GM19238 (cell line): ENCODE results near the gene INTU.

ENCODE experiments used
- DNase-seq: peaks from one replicate; pipeline ENCODE4 v3.0.0; 2011; ENCODE audit warnings: low spot score; ENCODE audit not compliant: insufficient read length

INTU gene

DNA sequence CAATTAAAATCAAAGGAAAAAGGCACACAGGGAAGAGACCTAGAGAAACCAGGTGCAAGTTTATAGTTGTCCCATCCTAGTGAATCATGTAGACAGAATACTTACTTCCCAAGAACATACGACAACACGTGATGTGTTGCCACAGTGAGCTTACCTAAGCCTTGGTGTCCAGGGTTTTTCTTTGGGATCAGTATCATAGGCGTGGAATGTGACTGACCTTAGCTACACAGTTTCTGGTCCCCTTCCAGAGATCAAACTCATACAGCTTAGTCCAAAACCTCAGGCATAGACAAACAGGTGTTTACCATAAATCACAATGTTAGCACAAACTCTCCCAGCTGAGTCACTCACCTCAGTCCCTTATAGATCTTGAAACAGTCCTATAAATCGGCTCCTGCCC lies 115.1 kb downstream of the INTU start:
- DNase-seq: no peak

DNA sequence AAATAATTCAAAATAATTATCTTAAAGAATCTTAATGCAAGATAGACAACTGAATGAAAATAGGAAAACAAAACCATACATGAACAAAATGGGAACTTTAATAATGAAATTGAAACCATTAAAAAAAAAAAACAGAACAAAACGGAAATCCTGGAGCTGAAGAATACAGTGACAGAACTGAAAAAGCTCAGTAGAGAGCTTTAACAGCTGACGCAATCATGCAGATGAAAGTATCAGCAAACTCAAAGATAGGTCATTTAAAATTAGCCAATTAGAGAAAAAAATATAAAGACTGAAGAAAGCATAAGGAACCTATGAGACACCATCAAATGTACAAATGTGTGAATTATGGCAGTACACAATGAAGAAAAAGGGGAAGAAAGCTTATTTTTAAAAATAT lies 116.2 kb downstream of the INTU start:
- no peak for DNase-seq

DNA sequence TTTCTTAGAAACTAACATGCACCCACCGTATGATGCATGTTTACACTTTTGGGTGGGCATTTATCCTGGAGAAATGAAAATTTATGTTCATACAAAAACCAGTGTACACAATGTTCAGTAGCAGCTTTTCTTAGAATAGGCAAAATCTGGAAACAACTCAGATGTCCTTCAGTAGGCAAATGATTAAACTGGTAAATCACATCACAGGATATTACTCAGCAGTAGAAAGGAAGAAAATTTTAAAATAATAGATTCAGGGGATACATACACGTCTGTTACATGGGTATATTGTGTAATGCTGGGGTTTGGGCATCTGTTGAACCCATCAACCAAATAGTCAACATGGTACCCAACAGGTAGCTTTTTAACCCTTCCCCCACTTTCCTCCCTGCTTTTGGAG lies 124.1 kb downstream of the INTU start:
- DNase-seq: no peak

DNA sequence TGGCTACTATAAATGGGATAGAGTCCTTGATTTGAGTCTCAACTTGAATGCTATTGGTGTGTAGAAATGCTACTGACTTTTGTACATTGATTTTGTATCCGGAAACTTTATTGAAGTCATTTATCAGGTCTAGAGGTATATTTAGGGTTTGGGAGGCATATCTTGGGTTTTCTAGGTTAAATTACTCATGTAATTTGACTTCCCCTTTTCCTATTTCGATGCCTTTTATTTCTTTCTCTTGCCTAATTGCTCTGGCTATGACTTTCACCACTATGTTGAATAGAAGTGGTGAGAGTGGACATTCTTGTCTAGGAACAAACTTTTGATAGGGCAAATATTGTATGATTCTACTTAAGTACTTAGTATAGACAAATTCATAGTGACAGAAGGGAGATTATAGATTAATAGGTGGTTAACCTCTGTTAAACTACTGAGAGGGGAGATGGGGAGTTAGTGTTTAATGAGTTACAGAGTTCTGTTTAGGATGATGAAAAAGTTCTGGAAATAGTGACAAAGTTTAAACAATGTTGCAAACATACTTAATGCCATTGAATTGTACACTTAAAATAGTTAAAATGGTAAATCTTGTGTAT lies 126.6 kb downstream of the INTU start:
- no peak for DNase-seq

DNA sequence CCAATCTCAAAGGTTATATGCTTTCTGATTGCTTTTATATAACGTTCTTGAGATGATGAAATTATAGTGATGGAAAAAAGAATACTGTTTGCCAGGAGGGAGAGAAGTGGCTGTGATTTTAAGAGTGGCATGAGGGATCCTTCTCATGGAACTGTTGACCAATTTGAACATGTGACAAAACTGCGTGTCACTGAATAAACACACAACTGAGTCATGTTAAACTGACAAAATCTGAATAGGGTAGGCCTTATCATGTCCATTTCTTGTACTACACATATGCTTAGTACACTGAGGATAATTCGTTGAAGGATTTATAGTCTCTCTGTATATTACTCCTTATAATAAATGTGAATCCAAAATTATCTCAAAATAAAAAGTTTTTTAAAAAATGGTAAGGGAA lies 127.1 kb downstream of the INTU start:
- no peak for DNase-seq

DNA sequence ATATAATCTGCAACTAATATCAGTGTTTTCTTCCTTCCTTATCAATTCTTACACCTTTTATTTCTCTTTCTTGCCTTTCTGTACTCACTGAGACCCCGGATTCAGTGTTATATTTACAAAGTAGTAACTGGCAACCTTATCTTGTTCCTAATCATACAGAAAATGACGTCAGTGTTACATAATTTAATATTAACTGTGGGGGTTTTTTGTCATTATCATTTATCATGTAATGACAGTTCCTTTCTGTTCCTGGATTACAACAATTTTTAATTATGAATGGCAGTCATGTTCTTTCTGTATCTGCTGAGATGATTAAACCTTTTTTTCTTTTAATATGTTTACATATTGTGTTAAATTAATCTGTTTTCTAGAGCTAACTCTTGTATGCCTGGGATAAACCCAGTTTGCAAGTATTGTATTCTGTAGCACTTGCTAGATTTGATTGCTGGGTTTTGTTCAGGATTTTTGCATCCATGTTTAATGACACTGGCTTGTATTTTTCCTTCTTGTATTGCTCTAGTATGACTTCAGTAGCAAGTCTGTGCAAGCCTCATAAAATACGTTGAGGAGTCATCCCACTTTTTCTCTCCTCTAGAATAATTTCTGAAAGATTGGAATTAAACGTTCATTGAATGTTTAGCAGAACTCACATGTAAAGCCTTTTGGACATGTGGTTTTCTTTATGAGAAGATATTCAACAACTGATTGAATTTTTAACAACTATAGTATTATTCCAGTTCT lies 138.9 kb downstream of the INTU start:
- DNase-seq: no peak

DNA sequence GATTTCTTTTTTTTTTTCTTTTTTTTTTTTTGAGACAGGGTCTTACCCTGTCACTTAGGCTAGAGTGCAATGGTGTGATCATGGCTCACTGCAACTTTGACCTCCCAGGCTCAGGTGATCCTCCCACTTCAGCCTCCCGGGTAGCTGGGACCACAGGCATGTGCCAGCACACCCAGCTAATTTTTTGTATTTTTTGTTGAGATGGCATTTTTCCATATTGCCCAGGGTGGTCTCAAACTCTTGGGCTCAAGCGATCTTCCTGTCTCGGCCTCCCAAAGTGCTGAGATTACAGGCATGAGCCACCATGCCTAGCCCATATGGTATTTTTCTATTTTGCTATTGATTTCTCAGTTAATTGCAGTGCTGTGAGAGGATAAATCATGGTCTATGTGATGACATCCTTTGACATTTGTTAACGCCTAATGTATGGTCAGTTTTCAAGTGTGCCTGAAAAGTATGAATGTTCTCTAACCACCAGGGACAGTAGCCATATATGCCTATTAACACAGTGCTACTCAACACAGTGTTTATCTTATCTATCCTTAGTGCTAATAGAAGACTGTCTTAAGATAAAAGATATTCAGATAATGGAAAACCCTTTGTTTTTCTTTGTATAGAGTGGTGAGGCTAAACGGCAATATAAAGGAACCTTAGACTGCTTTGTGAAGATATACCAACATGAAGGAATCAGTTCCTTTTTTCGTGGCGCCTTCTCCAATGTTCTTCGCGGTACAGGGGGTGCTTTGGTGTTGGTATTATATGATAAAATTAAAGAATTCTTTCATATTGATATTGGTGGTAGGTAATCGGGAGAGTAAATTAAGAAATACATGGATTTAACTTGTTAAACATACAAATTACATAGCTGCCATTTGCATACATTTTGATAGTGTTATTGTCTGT lies 140.3 kb downstream of the INTU start:
- no peak for DNase-seq

DNA sequence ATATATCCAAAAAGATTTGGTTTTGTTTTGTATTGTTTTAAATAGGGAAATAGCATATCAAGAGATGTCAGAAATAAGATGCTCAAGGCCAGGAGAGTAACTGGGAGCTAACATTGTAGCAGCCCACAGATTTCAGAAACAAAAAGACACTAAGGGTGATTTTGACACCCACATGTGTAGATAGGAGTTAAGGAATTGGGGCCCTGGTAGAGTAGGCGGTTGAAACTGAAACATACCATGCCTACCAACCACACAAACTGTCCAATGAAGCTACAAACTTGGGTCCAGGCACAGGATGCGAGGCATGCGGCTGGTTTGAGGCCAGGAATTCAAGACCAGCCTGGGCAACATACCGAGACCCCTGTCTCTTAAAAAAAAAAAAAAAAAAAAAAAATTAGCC lies 143.1 kb downstream of the INTU start:
- no peak for DNase-seq
